D721Med (cell line): ENCODE data around the gene FLCN.

Experiments used
- DNase-seq: peaks from one replicate; pipeline ENCODE4 v3.0.0; 2011; ENCODE audit warnings: low spot score; ENCODE audit not compliant: insufficient read length
- FAIRE-seq: peaks from 2 replicates; lab custom pipeline; 2011; peaks lifted over from hg19 to GRCh38; lab: Jason Lieb, UNC
- CTCF ChIP-seq: IDR thresholded peaks from 2 replicates; pipeline ENCODE4 v1.5.1; 2012; ENCODE audit warnings: mild to moderate bottlenecking, control low read depth; ENCODE audit not compliant: insufficient read depth; ENCODE audit errors: missing control alignments

FLCN gene

GRCh38 chr17:17171186-17171585 lies 65.8 kb downstream of the FLCN start:
- DNase-seq (no peak), FAIRE-seq (no peak)
- TF ChIP-seq CTCF, result no peak

- DNase-seq (no peak), FAIRE-seq (no peak)
- no peak for TF ChIP-seq CTCF
Measured at GRCh38 chr17:17170346-17170985, 66.5 kb downstream of the FLCN start.

- no peak for TF ChIP-seq CTCF
Measured at GRCh38 chr17:17169396-17169795, 67.6 kb downstream of the FLCN start.

GRCh38 chr17:17168401-17168800 lies 68.6 kb downstream of the FLCN start:
- TF ChIP-seq CTCF, result no peak
- DNase-seq (no peak), FAIRE-seq (no peak)

More at GRCh38 chr17:17169396-17169795, 67.6 kb downstream of the FLCN start:
- FAIRE-seq (no peak), DNase-seq (no peak)

- no peak for DNase-seq
- FAIRE-seq, result no peak
- no peak for TF ChIP-seq CTCF
Measured at GRCh38 chr17:17167986-17168385, 69.0 kb downstream of the FLCN start.

- DNase-seq (no peak), FAIRE-seq (no peak)
- TF ChIP-seq CTCF, result no peak
Measured at GRCh38 chr17:17167356-17167755, 69.6 kb downstream of the FLCN start.

GRCh38 chr17:17166446-17166845 lies 70.5 kb downstream of the FLCN start:
- FAIRE-seq, result no peak
- TF ChIP-seq CTCF, result no peak
- DNase-seq, result no peak
